GM13976 (cell line): Measurements from ENCODE around the gene NAT10.

Source experiments
- DNase-seq: peaks from one replicate; pipeline ENCODE4 v3.0.0; 2012; ENCODE audit warnings: low spot score
- in situ Hi-C: fragments of 300-500 bp; cut with MboI; formaldehyde crosslinking; loops from one replicate; pipeline ENCODE4 v1.12.0; 2022; ENCODE audit warnings: low sequenced_read_pairs, mixed read lengths, inconsistent platforms; ENCODE audit not compliant: unreplicated experiment
- TF ChIP-seq, protein P1 (sequence below): IDR thresholded peaks from 2 replicates; pipeline ENCODE4 v1.5.1; 2012; ENCODE audit warnings: borderline replicate concordance, mild to moderate bottlenecking; ENCODE audit not compliant: insufficient read depth; ENCODE audit errors: extremely low read depth, missing control alignments, control extremely low read depth

Gene NAT10

DNA sequence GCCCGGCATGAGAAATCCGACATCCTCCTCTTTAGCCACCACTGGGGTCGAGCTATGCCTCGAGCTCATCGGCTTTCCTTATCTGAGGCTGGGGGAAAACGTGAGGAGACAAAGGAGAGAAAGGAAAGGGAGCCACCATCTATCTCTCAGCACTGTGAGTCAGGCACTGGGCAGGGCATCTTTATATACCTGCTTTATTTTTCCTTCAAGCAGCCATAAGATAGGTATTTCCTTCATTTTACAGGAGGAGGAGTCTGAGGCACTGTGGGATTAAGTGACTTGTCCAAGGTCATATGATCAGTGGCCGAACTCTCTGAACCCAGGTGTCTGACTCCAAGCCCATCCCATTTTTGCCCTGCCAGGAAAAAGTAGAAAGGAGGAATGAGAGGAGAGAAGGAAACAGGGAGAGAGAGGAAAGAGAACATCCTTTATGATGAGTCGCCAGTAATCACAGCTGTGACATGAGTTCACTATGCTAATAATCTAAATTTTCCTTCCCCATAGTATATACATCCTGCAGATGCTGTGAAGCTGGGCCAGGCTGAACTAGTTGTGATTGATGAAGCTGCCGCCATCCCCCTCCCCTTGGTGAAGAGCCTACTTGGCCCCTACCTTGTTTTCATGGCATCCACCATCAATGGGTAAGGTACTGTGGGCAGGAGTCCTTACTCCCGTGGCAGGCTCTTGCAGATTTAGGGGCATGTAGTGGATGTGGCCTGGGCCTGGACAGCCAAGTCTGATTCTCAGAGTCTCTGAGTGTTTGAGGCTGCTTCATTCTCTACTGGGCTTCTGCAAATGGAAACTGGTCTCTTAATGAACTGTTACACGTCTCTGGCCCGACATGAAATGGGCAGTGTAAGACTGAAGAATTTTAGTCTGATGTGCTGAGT is 21.8 kb downstream of the NAT10 start:
- in situ Hi-C loops: no loop called here
- TF ChIP-seq, protein P1, sequence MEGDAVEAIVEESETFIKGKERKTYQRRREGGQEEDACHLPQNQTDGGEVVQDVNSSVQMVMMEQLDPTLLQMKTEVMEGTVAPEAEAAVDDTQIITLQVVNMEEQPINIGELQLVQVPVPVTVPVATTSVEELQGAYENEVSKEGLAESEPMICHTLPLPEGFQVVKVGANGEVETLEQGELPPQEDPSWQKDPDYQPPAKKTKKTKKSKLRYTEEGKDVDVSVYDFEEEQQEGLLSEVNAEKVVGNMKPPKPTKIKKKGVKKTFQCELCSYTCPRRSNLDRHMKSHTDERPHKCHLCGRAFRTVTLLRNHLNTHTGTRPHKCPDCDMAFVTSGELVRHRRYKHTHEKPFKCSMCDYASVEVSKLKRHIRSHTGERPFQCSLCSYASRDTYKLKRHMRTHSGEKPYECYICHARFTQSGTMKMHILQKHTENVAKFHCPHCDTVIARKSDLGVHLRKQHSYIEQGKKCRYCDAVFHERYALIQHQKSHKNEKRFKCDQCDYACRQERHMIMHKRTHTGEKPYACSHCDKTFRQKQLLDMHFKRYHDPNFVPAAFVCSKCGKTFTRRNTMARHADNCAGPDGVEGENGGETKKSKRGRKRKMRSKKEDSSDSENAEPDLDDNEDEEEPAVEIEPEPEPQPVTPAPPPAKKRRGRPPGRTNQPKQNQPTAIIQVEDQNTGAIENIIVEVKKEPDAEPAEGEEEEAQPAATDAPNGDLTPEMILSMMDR: no peak
- DNase-seq: no peak

DNA sequence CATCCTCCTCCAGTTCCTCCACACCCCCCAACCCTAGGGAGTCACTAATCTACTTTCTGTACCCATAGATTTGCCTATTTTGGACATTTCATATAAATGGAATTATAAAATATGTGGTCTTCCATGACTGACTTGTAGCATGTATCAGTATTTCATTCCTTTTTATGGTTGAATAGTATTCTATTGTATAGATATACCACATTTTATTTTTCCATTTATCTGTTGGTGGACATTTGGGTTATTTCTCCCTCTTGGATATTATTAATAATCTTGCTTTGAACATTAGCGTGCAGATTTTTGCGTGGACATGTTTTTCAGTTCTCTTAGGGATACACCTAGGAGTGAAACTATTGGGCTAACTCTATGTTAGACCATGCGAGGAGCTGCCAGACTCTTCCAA is 23.4 kb downstream of the NAT10 start:
- DNase-seq: no peak
- TF ChIP-seq, protein P1: no peak
- in situ Hi-C loops: no loop called here

GRCh38 chr11:34132261-34132965 is 27.0 kb downstream of the NAT10 start:
- in situ Hi-C loops: no loop called here
- TF ChIP-seq, protein P1: no peak
- DNase-seq: no peak

- DNase-seq: no peak
- TF ChIP-seq, protein P1: no peak
- in situ Hi-C loops: no loop called here
These were observed 29.3 kb downstream of the NAT10 start for GRCh38 chr11:34134765-34135164.

DNA sequence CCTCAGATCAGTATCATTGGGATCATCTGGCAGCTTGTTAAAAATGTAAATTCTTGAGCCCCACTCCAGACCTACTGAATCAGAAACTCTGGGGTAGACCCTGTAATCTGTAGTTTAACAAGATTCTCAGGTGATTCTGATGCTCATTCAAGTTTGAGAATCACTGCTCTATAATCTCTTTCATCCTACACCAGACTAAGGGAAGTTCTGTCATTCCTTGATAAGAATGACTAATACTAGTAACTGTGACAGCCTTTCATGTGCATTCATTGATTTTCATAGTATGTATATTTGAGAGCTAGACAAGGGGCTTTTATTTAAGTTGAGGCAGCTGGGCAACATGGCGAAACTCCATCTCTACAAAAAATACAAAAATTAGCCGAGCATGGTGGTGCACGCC is 30.0 kb downstream of the NAT10 start:
- in situ Hi-C loops: no loop called here
- TF ChIP-seq, protein P1: no peak
- no peak for DNase-seq

GRCh38 chr11:34136420-34136819 is 31.0 kb downstream of the NAT10 start:
- in situ Hi-C loops: no loop called here
- DNase-seq: no peak
- TF ChIP-seq, protein P1: no peak
